Large intestine (tissue), 3 donors: ENCODE data around the gene PSMF1. TPM values are rescaled to one million over a fixed set of nuclear protein-coding genes. Genes with fewer than 3 reads are reported as not detected.

Experiments used
- DNase-seq, 2 donors: peaks; one replicate each; pipeline versions ENCODE4 v3.0.0 to v3.0.0-alpha.2; 2013
- H3K27ac ChIP-seq: one replicate; pipeline ENCODE4 v1.5.1; 2013; ENCODE audit warnings: low read length
- H3K27me3 ChIP-seq: 2 replicates; pipeline ENCODE4 v1.6.1; 2013; ENCODE audit warnings: low read length; ENCODE audit not compliant: control insufficient read depth, insufficient read depth
- H3K36me3 ChIP-seq: 2 replicates; pipeline ENCODE4 v1.6.1; 2013; ENCODE audit warnings: low read length; ENCODE audit not compliant: control insufficient read depth, insufficient read depth
- H3K4me1 ChIP-seq: one replicate; pipeline ENCODE4 v1.6.1; 2013; ENCODE audit warnings: low read length; ENCODE audit not compliant: control insufficient read depth, insufficient read depth
- H3K4me3 ChIP-seq: one replicate; pipeline ENCODE4 v1.5.1; 2013; ENCODE audit warnings: low read length
- H3K9me3 ChIP-seq: one replicate; pipeline ENCODE4 v1.6.1; 2013; ENCODE audit warnings: mild to moderate bottlenecking, low read depth, low read length, moderate library complexity; ENCODE audit not compliant: control insufficient read depth
- WGBS: methylation state at CpG from one replicate; pipeline ENCODE4 v1.1.5; 2013; ENCODE audit warnings: low lambda C conversion rate; ENCODE audit not compliant: insufficient coverage; 5-methylcytosine and 5-hydroxymethylcytosine counted together
- polyA plus RNA-seq: library from polyadenylated mRNA; unstranded; fragments of 120-200 nt; gene quantifications from one replicate; pipeline ENCODE4 v1.2.1, GENCODE V29; 2013

The PSMF1 gene
- polyA plus RNA-seq, 1 donor = 121 TPM

GRCh38 chr20:1160991-1161390 is 42.6 kb downstream of the PSMF1 start:
- Histone ChIP-seq H3K9me3 (no peaks in the 10 kb centered on the region), H3K4me3 (no peak overlapping the region), H3K27ac (no peak overlapping the region), H3K27me3 (no peaks in the 10 kb centered on the region), H3K4me1 (no peaks in the 10 kb centered on the region), H3K36me3 (peaks cover 61% of the 10 kb centered on the region)
- WGBS = no CpG with 5 or more reads among the region's 12 CpGs
- no peak for DNase-seq

- no peaks in the 10 kb centered on the region for H3K27me3 ChIP-seq
- H3K36me3 ChIP-seq = peaks cover 78% of the 10 kb centered on the region
- H3K27ac ChIP-seq = no peak overlapping the region
- no peak overlapping the region for H3K4me3 ChIP-seq
- H3K4me1 ChIP-seq = no peaks in the 10 kb centered on the region
- no peak for DNase-seq
- H3K9me3 ChIP-seq = no peaks in the 10 kb centered on the region
- no CpG with 5 or more reads among the region's 6 CpGs for WGBS
Measured at GRCh38 chr20:1163105-1163504, 44.7 kb downstream of the PSMF1 start.

GRCh38 chr20:1163653-1164052 is 45.3 kb downstream of the PSMF1 start:
- H3K9me3 ChIP-seq = no peaks in the 10 kb centered on the region
- H3K27ac ChIP-seq = no peak overlapping the region
- no CpG with 5 or more reads among the region's 2 CpGs for WGBS
- no peaks in the 10 kb centered on the region for H3K4me1 ChIP-seq
- no peak overlapping the region for H3K4me3 ChIP-seq
- DNase-seq = no peak
- peaks cover 81% of the 10 kb centered on the region for H3K36me3 ChIP-seq
- H3K27me3 ChIP-seq = no peaks in the 10 kb centered on the region

- no peaks in the 10 kb centered on the region for H3K27me3 ChIP-seq
- H3K9me3 ChIP-seq = no peaks in the 10 kb centered on the region
- DNase-seq = no peak
- no peak overlapping the region for H3K27ac ChIP-seq
- WGBS = no CpG with 5 or more reads among the region's 7 CpGs
- no peaks in the 10 kb centered on the region for H3K4me1 ChIP-seq
- H3K36me3 ChIP-seq = peaks cover 87% of the 10 kb centered on the region
- H3K4me3 ChIP-seq = no peak overlapping the region
Measured at GRCh38 chr20:1164871-1165270, 46.5 kb downstream of the PSMF1 start.

- Histone ChIP-seq H3K27me3 (no peaks in the 10 kb centered on the region), H3K36me3 (peaks cover 89% of the 10 kb centered on the region), H3K4me1 (no peaks in the 10 kb centered on the region), H3K4me3 (no peak overlapping the region), H3K9me3 (no peaks in the 10 kb centered on the region), H3K27ac (no peak overlapping the region)
- WGBS = no CpG with 5 or more reads among the region's 1 CpG
- DNase-seq = no peak
Measured at GRCh38 chr20:1165521-1165920, 47.1 kb downstream of the PSMF1 start.

- DNase-seq = no peak
- Histone ChIP-seq H3K4me3 (no peak overlapping the region), H3K27me3 (no peaks in the 10 kb centered on the region), H3K9me3 (no peaks in the 10 kb centered on the region), H3K36me3 (peaks cover 89% of the 10 kb centered on the region), H3K4me1 (no peaks in the 10 kb centered on the region), H3K27ac (no peak overlapping the region)
- no CpG with 5 or more reads among the region's 9 CpGs for WGBS
Measured at GRCh38 chr20:1165941-1166340, 47.5 kb downstream of the PSMF1 start.

GRCh38 chr20:1166948-1167720 is 48.7 kb downstream of the PSMF1 start:
- no peak for DNase-seq
- H3K27ac ChIP-seq = no peak overlapping the region
- peaks cover 89% of the 10 kb centered on the region for H3K36me3 ChIP-seq
- no peaks in the 10 kb centered on the region for H3K4me1 ChIP-seq
- no peaks in the 10 kb centered on the region for H3K27me3 ChIP-seq
- WGBS = no CpG with 5 or more reads among the region's 1 CpG
- no peak overlapping the region for H3K4me3 ChIP-seq
- H3K9me3 ChIP-seq = no peaks in the 10 kb centered on the region

GRCh38 chr20:1169224-1169623 is 50.8 kb downstream of the PSMF1 start:
- H3K4me3 ChIP-seq = no peak overlapping the region
- WGBS = no CpG with 5 or more reads among the region's 5 CpGs
- H3K27ac ChIP-seq = no peak overlapping the region
- peaks cover 75% of the 10 kb centered on the region for H3K36me3 ChIP-seq
- H3K27me3 ChIP-seq = no peaks in the 10 kb centered on the region
- H3K9me3 ChIP-seq = no peaks in the 10 kb centered on the region
- DNase-seq = no peak
- no peaks in the 10 kb centered on the region for H3K4me1 ChIP-seq

GRCh38 chr20:1171461-1172093 is 53.2 kb downstream of the PSMF1 start:
- peaks cover 55% of the 10 kb centered on the region for H3K36me3 ChIP-seq
- no CpG with 5 or more reads among the region's 4 CpGs for WGBS
- DNase-seq = peak in 1 of 2 donors; percentile 32

GRCh38 chr20:1173698-1174097 is 55.3 kb downstream of the PSMF1 start:
- no peaks in the 10 kb centered on the region for H3K4me1 ChIP-seq
- no peak for DNase-seq
- H3K27me3 ChIP-seq = no peaks in the 10 kb centered on the region
- no peak overlapping the region for H3K27ac ChIP-seq
- no CpG with 5 or more reads among the region's 4 CpGs for WGBS
- no peaks in the 10 kb centered on the region for H3K9me3 ChIP-seq
- H3K36me3 ChIP-seq = peaks cover 41% of the 10 kb centered on the region
- H3K4me3 ChIP-seq = no peak overlapping the region

More at GRCh38 chr20:1171461-1172093, 53.2 kb downstream of the PSMF1 start:
- no peaks in the 10 kb centered on the region for H3K27me3 ChIP-seq
- no peak overlapping the region for H3K4me3 ChIP-seq
- H3K27ac ChIP-seq = no peak overlapping the region
- no peaks in the 10 kb centered on the region for H3K9me3 ChIP-seq
- no peaks in the 10 kb centered on the region for H3K4me1 ChIP-seq
